K562 (cell line): ENCODE data around the gene RFC2. TPM values are rescaled to one million over a fixed set of nuclear protein-coding genes. Genes with fewer than 3 reads are reported as not detected.
A peak's percentile ranks its signal among the peaks of the same experiment; 100 is the strongest.

ENCODE experiments used
- EWSR1 ChIP-seq: fragments of 450-650 bp; IDR thresholded peaks from 2 replicates; pipeline ENCODE4 v1.6.1; 2018; ENCODE audit warnings: borderline replicate concordance, mild to moderate bottlenecking, low read depth, moderate library complexity; ENCODE audit not compliant: partially characterized antibody
- SMAD3 ChIP-seq: fragments of 450-650 bp; formaldehyde crosslinking; conservative IDR thresholded peaks from 2 replicates; pipeline ENCODE4 v1.4.0; 2020; ENCODE audit warnings: mild to moderate bottlenecking
- SUPT5H ChIP-seq: fragments of 450-650 bp; IDR thresholded peaks from 2 replicates; pipeline ENCODE4 v1.6.1; 2016
- TAF9B ChIP-seq: fragments of 450-650 bp; IDR thresholded peaks from 2 replicates; pipeline ENCODE4 v1.6.1; 2018; ENCODE audit warnings: mild to moderate bottlenecking; ENCODE audit not compliant: partially characterized antibody
- TGIF2 ChIP-seq: sonication (generic); formaldehyde crosslinking; IDR thresholded peaks from 2 replicates; pipeline ENCODE4 v1.8.1; 2022; ENCODE audit warnings: mild to moderate bottlenecking, missing genetic modification reagents, moderate library complexity
- ZNF3 ChIP-seq: fragments of 250-450 bp; sonication (Bioruptor Pico); IDR thresholded peaks from 2 replicates; pipeline ENCODE4 v1.5.0; 2021; ENCODE audit warnings: mild to moderate bottlenecking, moderate library complexity
- polyA plus RNA-seq, 8 experiments: library from polyadenylated mRNA; depleted of rRNA in 4 of 8; stranded (reverse) in 5 of 8; unstranded in 3 of 8; fragments of >200 nt; fragmentation: Nextera tagmentation in 2 of 8; fragmentation: Illumina TruSeq in 1 of 8; extraction: Ambion mirVana in 2 of 8; extraction: Trizol in 1 of 8; gene quantifications; 2 replicates each; pipeline versions ENCODE4 v1.2.1 to v1.2.3, GENCODE V29; 2011 to 2014; ENCODE audit warnings: inconsistent platforms in 1 of 8, missing spikeins in 1 of 8
- total RNA-seq, 7 experiments: library from RNA; depleted of rRNA in 6 of 7; stranded (reverse); fragments of >200 nt in 6 of 7; fragmentation: Illumina TruSeq in 2 of 7; extraction: Trizol in 2 of 7; gene quantifications; 2 replicates each; pipeline versions ENCODE4 v1.2.1 to v1.2.3, GENCODE V29; 2011 to 2021; ENCODE audit warnings: low replicate concordance in 1 of 7
- TF ChIP-seq, protein P1 (sequence below): fragments of 200-600 bp; sonication (generic); IDR thresholded peaks from one replicate; pipeline ENCODE4 v1.6.1; 2012; ENCODE audit warnings: mild to moderate bottlenecking, low read depth, low read length, inconsistent platforms
- TF ChIP-seq, protein P2 (sequence below): fragments of 250-450 bp; sonication (Bioruptor Pico); IDR thresholded peaks from 2 replicates; pipeline ENCODE4 v1.8.0; 2021; ENCODE audit warnings: mild to moderate bottlenecking, moderate library complexity
- TF ChIP-seq, protein P3 (sequence below), 2 experiments: IDR thresholded peaks; 2 replicates each; pipeline ENCODE4 v1.6.1; 2012; ENCODE audit warnings: improper control_type of control experiment in 2 of 2, low read depth in 2 of 2, low read length in 2 of 2, borderline replicate concordance in 1 of 2
- TF ChIP-seq, protein P4 (sequence below), 2 experiments: fragments of 450-650 bp in 1 of 2; sonication (generic) in 1 of 2; formaldehyde crosslinking in 1 of 2; IDR thresholded peaks in 1 of 2; conservative IDR thresholded peaks in 1 of 2; 2 replicates each; pipeline versions ENCODE4 v1.6.1 to v1.8.1; 2016 to 2023; ENCODE audit warnings: mild to moderate bottlenecking in 2 of 2, moderate library complexity in 2 of 2, inconsistent platforms in 1 of 2, missing genetic modification reagents in 1 of 2

RFC2 gene
- total and polyA plus RNA-seq, 9 of the 15 experiments (the other 6 are each of a cell fraction or from before 2014, with no cell fraction given), result 32.5 to 161 (median 102) TPM

DNA sequence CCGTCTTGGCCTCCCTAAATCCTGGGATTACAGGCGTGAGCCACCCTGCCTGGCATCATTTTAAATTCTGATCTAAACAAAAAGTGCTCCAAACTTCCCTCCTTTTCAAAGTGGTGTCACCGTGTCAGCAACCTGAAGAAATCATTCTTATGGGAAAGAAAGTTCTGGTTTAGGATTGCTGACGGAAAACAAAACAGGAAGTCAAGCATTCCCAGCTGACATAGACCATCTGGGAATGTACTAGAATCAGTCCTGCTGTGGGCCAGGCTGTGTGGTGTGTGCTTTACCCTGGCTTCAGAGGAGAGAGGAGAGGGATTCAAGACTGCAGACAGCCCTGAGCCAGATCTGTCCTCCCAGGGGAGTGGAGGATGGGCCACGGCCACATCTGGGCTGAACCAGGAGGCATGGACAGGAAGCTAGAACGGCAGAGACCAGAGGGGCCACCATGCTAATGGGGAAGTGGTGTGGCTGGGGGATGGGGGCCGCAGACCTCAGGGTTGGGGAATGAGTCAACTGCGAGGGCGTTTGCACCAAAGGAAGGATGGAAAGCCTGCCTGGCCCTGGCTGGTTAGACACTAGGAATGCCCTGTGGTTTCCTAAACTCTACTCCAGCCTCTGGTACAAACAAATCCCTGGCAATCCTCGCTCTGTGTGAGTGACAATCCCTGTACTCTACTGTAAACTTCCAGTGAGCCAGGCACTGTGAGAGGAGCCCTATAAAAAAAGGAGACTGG lies 18.3 kb upstream of the RFC2 start (continued):
- TF ChIP-seq, protein P1, sequence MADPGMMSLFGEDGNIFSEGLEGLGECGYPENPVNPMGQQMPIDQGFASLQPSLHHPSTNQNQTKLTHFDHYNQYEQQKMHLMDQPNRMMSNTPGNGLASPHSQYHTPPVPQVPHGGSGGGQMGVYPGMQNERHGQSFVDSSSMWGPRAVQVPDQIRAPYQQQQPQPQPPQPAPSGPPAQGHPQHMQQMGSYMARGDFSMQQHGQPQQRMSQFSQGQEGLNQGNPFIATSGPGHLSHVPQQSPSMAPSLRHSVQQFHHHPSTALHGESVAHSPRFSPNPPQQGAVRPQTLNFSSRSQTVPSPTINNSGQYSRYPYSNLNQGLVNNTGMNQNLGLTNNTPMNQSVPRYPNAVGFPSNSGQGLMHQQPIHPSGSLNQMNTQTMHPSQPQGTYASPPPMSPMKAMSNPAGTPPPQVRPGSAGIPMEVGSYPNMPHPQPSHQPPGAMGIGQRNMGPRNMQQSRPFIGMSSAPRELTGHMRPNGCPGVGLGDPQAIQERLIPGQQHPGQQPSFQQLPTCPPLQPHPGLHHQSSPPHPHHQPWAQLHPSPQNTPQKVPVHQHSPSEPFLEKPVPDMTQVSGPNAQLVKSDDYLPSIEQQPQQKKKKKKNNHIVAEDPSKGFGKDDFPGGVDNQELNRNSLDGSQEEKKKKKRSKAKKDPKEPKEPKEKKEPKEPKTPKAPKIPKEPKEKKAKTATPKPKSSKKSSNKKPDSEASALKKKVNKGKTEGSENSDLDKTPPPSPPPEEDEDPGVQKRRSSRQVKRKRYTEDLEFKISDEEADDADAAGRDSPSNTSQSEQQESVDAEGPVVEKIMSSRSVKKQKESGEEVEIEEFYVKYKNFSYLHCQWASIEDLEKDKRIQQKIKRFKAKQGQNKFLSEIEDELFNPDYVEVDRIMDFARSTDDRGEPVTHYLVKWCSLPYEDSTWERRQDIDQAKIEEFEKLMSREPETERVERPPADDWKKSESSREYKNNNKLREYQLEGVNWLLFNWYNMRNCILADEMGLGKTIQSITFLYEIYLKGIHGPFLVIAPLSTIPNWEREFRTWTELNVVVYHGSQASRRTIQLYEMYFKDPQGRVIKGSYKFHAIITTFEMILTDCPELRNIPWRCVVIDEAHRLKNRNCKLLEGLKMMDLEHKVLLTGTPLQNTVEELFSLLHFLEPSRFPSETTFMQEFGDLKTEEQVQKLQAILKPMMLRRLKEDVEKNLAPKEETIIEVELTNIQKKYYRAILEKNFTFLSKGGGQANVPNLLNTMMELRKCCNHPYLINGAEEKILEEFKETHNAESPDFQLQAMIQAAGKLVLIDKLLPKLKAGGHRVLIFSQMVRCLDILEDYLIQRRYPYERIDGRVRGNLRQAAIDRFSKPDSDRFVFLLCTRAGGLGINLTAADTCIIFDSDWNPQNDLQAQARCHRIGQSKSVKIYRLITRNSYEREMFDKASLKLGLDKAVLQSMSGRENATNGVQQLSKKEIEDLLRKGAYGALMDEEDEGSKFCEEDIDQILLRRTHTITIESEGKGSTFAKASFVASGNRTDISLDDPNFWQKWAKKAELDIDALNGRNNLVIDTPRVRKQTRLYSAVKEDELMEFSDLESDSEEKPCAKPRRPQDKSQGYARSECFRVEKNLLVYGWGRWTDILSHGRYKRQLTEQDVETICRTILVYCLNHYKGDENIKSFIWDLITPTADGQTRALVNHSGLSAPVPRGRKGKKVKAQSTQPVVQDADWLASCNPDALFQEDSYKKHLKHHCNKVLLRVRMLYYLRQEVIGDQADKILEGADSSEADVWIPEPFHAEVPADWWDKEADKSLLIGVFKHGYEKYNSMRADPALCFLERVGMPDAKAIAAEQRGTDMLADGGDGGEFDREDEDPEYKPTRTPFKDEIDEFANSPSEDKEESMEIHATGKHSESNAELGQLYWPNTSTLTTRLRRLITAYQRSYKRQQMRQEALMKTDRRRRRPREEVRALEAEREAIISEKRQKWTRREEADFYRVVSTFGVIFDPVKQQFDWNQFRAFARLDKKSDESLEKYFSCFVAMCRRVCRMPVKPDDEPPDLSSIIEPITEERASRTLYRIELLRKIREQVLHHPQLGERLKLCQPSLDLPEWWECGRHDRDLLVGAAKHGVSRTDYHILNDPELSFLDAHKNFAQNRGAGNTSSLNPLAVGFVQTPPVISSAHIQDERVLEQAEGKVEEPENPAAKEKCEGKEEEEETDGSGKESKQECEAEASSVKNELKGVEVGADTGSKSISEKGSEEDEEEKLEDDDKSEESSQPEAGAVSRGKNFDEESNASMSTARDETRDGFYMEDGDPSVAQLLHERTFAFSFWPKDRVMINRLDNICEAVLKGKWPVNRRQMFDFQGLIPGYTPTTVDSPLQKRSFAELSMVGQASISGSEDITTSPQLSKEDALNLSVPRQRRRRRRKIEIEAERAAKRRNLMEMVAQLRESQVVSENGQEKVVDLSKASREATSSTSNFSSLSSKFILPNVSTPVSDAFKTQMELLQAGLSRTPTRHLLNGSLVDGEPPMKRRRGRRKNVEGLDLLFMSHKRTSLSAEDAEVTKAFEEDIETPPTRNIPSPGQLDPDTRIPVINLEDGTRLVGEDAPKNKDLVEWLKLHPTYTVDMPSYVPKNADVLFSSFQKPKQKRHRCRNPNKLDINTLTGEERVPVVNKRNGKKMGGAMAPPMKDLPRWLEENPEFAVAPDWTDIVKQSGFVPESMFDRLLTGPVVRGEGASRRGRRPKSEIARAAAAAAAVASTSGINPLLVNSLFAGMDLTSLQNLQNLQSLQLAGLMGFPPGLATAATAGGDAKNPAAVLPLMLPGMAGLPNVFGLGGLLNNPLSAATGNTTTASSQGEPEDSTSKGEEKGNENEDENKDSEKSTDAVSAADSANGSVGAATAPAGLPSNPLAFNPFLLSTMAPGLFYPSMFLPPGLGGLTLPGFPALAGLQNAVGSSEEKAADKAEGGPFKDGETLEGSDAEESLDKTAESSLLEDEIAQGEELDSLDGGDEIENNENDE, result no peak
- TF ChIP-seq, protein P2, sequence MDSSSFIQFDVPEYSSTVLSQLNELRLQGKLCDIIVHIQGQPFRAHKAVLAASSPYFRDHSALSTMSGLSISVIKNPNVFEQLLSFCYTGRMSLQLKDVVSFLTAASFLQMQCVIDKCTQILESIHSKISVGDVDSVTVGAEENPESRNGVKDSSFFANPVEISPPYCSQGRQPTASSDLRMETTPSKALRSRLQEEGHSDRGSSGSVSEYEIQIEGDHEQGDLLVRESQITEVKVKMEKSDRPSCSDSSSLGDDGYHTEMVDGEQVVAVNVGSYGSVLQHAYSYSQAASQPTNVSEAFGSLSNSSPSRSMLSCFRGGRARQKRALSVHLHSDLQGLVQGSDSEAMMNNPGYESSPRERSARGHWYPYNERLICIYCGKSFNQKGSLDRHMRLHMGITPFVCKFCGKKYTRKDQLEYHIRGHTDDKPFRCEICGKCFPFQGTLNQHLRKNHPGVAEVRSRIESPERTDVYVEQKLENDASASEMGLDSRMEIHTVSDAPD (CRISPR knock-in tag), result no peak
- TF ChIP-seq, protein P3, sequence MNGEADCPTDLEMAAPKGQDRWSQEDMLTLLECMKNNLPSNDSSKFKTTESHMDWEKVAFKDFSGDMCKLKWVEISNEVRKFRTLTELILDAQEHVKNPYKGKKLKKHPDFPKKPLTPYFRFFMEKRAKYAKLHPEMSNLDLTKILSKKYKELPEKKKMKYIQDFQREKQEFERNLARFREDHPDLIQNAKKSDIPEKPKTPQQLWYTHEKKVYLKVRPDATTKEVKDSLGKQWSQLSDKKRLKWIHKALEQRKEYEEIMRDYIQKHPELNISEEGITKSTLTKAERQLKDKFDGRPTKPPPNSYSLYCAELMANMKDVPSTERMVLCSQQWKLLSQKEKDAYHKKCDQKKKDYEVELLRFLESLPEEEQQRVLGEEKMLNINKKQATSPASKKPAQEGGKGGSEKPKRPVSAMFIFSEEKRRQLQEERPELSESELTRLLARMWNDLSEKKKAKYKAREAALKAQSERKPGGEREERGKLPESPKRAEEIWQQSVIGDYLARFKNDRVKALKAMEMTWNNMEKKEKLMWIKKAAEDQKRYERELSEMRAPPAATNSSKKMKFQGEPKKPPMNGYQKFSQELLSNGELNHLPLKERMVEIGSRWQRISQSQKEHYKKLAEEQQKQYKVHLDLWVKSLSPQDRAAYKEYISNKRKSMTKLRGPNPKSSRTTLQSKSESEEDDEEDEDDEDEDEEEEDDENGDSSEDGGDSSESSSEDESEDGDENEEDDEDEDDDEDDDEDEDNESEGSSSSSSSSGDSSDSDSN (IDR thresholded peaks at IDR 0.05; ENCODE audit: borderline replicate concordance in 1 of 2, low read depth in 2 of 2, low read length in 2 of 2), result peak in 1 of 2 experiments; percentile 75; a peak in 1 of 4 replicates
- TF ChIP-seq SUPT5H (peak; percentile 34; the same call in 1 of the 2 replicates), TGIF2 (CRISPR knock-in tag) (no peak), ZNF3 (CRISPR knock-in tag) (no peak), TAF9B (no peak), EWSR1 (no peak), SMAD3 (CRISPR knock-in tag) (no peak)
- TF ChIP-seq, protein P4, sequence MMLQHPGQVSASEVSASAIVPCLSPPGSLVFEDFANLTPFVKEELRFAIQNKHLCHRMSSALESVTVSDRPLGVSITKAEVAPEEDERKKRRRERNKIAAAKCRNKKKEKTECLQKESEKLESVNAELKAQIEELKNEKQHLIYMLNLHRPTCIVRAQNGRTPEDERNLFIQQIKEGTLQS (IDR thresholded peaks at IDR 0.05), result peak; percentile 76
- TF ChIP-seq, protein P4 (CRISPR knock-in tag; conservative IDR thresholded peaks at IDR 0.05), result no peak
